HepG2 (cell line): ENCODE results near the gene CAMK1D. TPM values are rescaled to one million over a fixed set of nuclear protein-coding genes. Genes with fewer than 3 reads are reported as not detected.

Source experiments
- ATAC-seq: fragments of 200-7000 bp; cut with Tn5 transposase; 3 replicates; pipeline ENCODE4 v1.9.1; 2020; ENCODE audit warnings: mild to moderate bottlenecking, moderate library complexity
- BruUV-seq: library from RNA; stranded (reverse); fragments of 400-500 nt; replicated peaks from 2 replicates; lab custom pipeline; 2021; lab: Mats Ljungman, UMichigan
- CTCF ChIA-PET: fragments of 300-600 bp; formaldehyde crosslinking; extraction: SDS; loops from one replicate; lab custom pipeline; 2021; ENCODE audit warnings: low total read pairs, inconsistent platforms, low intra/inter-chr PET ratio; lab: Yijun Ruan, JAX
- POLR2A ChIA-PET: fragments of 350-600 bp; sonication (Branson Sonifier 250); formaldehyde crosslinking; loops from one replicate; lab custom pipeline; 2020; ENCODE audit warnings: antibody characterized with exemption, inconsistent platforms; lab: Yijun Ruan, JAX
- DNase-seq: peaks from one replicate; pipeline ENCODE4 v3.0.0-alpha.2; 2015; ENCODE audit warnings: low spot score
- FAIRE-seq: peaks from 3 replicates; lab custom pipeline; 2011; peaks lifted over from hg19 to GRCh38; lab: Jason Lieb, UNC
- H2AFZ ChIP-seq: one replicate; pipeline ENCODE4 v1.6.1; 2011; ENCODE audit warnings: low read length, inconsistent platforms
- H3K27ac ChIP-seq: fragments of 300-600 bp; 3 replicates; pipeline ENCODE4 v1.8.0; 2011; ENCODE audit warnings: mixed run types, mild to moderate bottlenecking, mixed read lengths, low read length, inconsistent platforms; ENCODE audit not compliant: insufficient read depth; ENCODE audit errors: extremely low read length
- H3K27me3 ChIP-seq, 2 experiments: fragments of 200-600 bp in 1 of 2; 2 replicates in 1 of 2; 3 replicates in 1 of 2; pipeline versions ENCODE4 v1.6.0 to v1.8.0; 2011; ENCODE audit warnings: low read length in 2 of 2, mild to moderate bottlenecking in 2 of 2, moderate library complexity in 2 of 2, inconsistent platforms in 1 of 2; ENCODE audit not compliant: insufficient read depth in 2 of 2, control insufficient read depth in 1 of 2
- H3K36me3 ChIP-seq, 2 experiments: fragments of 200-600 bp in 1 of 2; replicated peaks in 1 of 2; 2 replicates in 1 of 2; 3 replicates in 1 of 2; pipeline versions ENCODE4 v1.5.1 to v1.8.0; 2011; ENCODE audit warnings: low read length in 2 of 2, inconsistent platforms in 1 of 2; ENCODE audit not compliant: insufficient read depth in 2 of 2, control insufficient read depth in 1 of 2
- H3K4me1 ChIP-seq: 2 replicates; pipeline ENCODE4 v1.5.1; 2012; ENCODE audit warnings: low read length, inconsistent platforms; ENCODE audit not compliant: insufficient read depth
- H3K4me2 ChIP-seq: 2 replicates; pipeline ENCODE4 v1.6.0; 2011; ENCODE audit warnings: low read depth, low read length, inconsistent platforms
- H3K4me3 ChIP-seq, 3 experiments: fragments of 200-600 bp in 1 of 3; sonication (generic), shearing (Covaris generic) in 1 of 3; replicated peaks in 1 of 3; 2 replicates each; pipeline ENCODE4 v1.5.1; 2011 to 2016; ENCODE audit warnings: low read length in 3 of 3, inconsistent platforms in 2 of 3, low read depth in 2 of 3, mild to moderate bottlenecking in 2 of 3, control low read depth in 1 of 3, mixed read lengths in 1 of 3; ENCODE audit not compliant: insufficient read depth in 1 of 3
- H3K79me2 ChIP-seq: one replicate; pipeline ENCODE4 v1.6.1; 2011; ENCODE audit warnings: low read length, inconsistent platforms; ENCODE audit not compliant: insufficient read depth
- H3K9ac ChIP-seq: 2 replicates; pipeline ENCODE4 v1.6.0; 2011; ENCODE audit warnings: mild to moderate bottlenecking, low read depth, low read length, inconsistent platforms; ENCODE audit not compliant: insufficient read depth
- H3K9me3 ChIP-seq: 2 replicates; pipeline ENCODE4 v1.5.1; 2012; ENCODE audit warnings: mild to moderate bottlenecking, low read length
- H4K20me1 ChIP-seq: 2 replicates; pipeline ENCODE4 v1.6.0; 2011; ENCODE audit warnings: inconsistent platforms, mild to moderate bottlenecking, low read length, moderate library complexity; ENCODE audit not compliant: insufficient read depth
- ATF5 ChIP-seq: sonication (generic); formaldehyde crosslinking; IDR thresholded peaks from 2 replicates; pipeline ENCODE4 v1.4.0; 2020; ENCODE audit warnings: mild to moderate bottlenecking, low read depth, missing genetic modification reagents
- CREM ChIP-seq, 2 experiments: sonication (generic) in 1 of 2; formaldehyde crosslinking in 1 of 2; IDR thresholded peaks; 2 replicates each; pipeline versions ENCODE4 v1.4.0 to v1.6.1; 2016 to 2020; ENCODE audit warnings: antibody characterized with exemption in 1 of 2, mild to moderate bottlenecking in 1 of 2, missing genetic modification reagents in 1 of 2
- HDAC6 ChIP-seq: fragments of 200-600 bp; sonication (generic); IDR thresholded peaks from 2 replicates; pipeline ENCODE4 v1.7.0; 2017; ENCODE audit warnings: mild to moderate bottlenecking, antibody characterized with exemption, low read length, low read depth
- HOXA5 ChIP-seq: sonication (generic); formaldehyde crosslinking; IDR thresholded peaks from 2 replicates; pipeline ENCODE4 v1.4.0; 2020; ENCODE audit warnings: missing genetic modification reagents
- NBN ChIP-seq: fragments of 450-650 bp; conservative IDR thresholded peaks from 2 replicates; pipeline ENCODE4 v1.6.1; 2017
- NCOA1 ChIP-seq: sonication (generic); formaldehyde crosslinking; IDR thresholded peaks from 2 replicates; pipeline ENCODE4 v1.9.0; 2021; ENCODE audit warnings: missing genetic modification reagents
- ZNF234 ChIP-seq: sonication (generic); formaldehyde crosslinking; conservative IDR thresholded peaks from 2 replicates; pipeline ENCODE4 v1.5.1; 2020; ENCODE audit warnings: mild to moderate bottlenecking, missing genetic modification reagents
- ZNF75D ChIP-seq: sonication (generic); formaldehyde crosslinking; IDR thresholded peaks from 2 replicates; pipeline ENCODE4 v1.8.1; 2023; ENCODE audit warnings: missing genetic modification reagents, mild to moderate bottlenecking, borderline replicate concordance
- WGBS: methylation state at CpG from one replicate; pipeline ENCODE4 v1.1.6; 2017; ENCODE audit warnings: low lambda C conversion rate; 5-methylcytosine and 5-hydroxymethylcytosine counted together
- in situ Hi-C: cut with HindIII; loops from 2 replicates; pipeline ENCODE4 v1.10.0; 2017; ENCODE audit warnings: low pct_unique_long_range_greater_than_20kb; ENCODE audit not compliant: extremely low pct_ligation_motif_present
- intact Hi-C: fragments of 100-400 bp; cut with micrococcal nuclease; formaldehyde crosslinking; loops from one replicate; pipeline ENCODE4 v1.10.0; 2022; ENCODE audit not compliant: unreplicated experiment
- polyA plus RNA-seq, 8 experiments: library from polyadenylated mRNA; depleted of rRNA in 3 of 8; stranded (reverse) in 7 of 8; unstranded in 1 of 8; fragments of >200 nt; fragmentation: Illumina TruSeq in 4 of 8; extraction: Trizol in 4 of 8; gene quantifications; 2 replicates each; pipeline versions ENCODE4 v1.2.1 to v1.2.3, GENCODE V29; 2011 to 2016; ENCODE audit warnings: low read depth in 4 of 8, missing spikeins in 1 of 8, mixed read lengths in 1 of 8; ENCODE audit not compliant: insufficient read depth in 1 of 8
- total RNA-seq, 5 experiments: library from RNA; depleted of rRNA; stranded (reverse); fragments of >200 nt; fragmentation: Illumina TruSeq; extraction: Trizol; gene quantifications; 2 replicates each; pipeline ENCODE4 v1.2.3, GENCODE V29; 2016; ENCODE audit warnings: low read depth in 1 of 5
- TF ChIP-seq, protein P1 (sequence below): sonication (generic); formaldehyde crosslinking; IDR thresholded peaks from 2 replicates; pipeline ENCODE4 v1.5.0; 2020; ENCODE audit warnings: missing genetic modification reagents

Gene CAMK1D
- total and polyA plus RNA-seq, 2 of the 13 experiments (the other 11 are each of a cell fraction or from before 2014, with no cell fraction given): under 0.01 TPM; not detected in 1

DNA sequence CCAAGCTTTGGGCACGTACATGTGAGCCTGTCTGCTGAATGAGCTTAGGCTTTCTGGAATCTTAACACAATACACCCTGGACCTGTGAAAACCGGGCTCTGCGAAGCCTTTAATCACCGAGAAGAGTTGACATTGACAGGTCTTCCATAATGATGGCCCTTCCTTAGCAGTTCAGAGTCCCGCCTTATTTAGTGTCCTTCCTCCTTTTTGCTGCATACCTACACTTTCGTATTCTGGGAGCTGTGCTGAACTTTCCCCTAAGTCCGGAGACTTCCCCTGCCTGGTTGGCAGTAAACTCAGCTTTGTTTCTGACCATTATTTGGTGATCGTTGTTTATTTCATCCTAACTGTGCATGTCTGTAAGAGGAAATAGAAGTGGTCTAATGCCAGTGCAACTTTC is 212.0 kb downstream of the CAMK1D start:
- intact Hi-C loops: loop anchor here (1.0 kb wide), 1 partner anchor 36 kb away; no protein-coding TSS in a partner anchor
- CTCF ChIA-PET: no interaction called here
- Histone ChIP-seq H3K4me1 (no peaks in the 10 kb centered on the region), H3K4me2 (no peak overlapping the region), H3K4me3 (no peak overlapping the region), H4K20me1 (no peaks in the 10 kb centered on the region), H2AFZ (no peak overlapping the region), H3K36me3 (no peaks in the 10 kb centered on the region), H3K79me2 (no peaks in the 10 kb centered on the region), H3K27ac (no peak overlapping the region), H3K9ac (no peak overlapping the region), H3K9me3 (no peaks in the 10 kb centered on the region), H3K27me3 (peaks cover 0 to 19% of the 10 kb centered on the region in 2 experiments; a peak in 1 of 5 replicates)
- ATAC-seq: no peak
- in situ Hi-C loops: no loop called here
- TF ChIP-seq CREM (IDR thresholded peaks at IDR 0.05) (no peak), CREM (CRISPR knock-in tag; IDR thresholded peaks at IDR 0.05) (no peak), ZNF234 (CRISPR knock-in tag) (no peak), ZNF75D (no peak), ATF5 (CRISPR knock-in tag) (no peak), HOXA5 (CRISPR knock-in tag) (no peak), NCOA1 (CRISPR knock-in tag) (no peak), NBN (no peak), HDAC6 (no peak)
- TF ChIP-seq, protein P1, sequence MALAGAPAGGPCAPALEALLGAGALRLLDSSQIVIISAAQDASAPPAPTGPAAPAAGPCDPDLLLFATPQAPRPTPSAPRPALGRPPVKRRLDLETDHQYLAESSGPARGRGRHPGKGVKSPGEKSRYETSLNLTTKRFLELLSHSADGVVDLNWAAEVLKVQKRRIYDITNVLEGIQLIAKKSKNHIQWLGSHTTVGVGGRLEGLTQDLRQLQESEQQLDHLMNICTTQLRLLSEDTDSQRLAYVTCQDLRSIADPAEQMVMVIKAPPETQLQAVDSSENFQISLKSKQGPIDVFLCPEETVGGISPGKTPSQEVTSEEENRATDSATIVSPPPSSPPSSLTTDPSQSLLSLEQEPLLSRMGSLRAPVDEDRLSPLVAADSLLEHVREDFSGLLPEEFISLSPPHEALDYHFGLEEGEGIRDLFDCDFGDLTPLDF (CRISPR knock-in tag): no peak
- 29% methylated on average over 8 of the region's 8 CpGs for WGBS
- no TSS peak for BruUV-seq
- FAIRE-seq: no peak
- POLR2A ChIA-PET: no interaction called here
- no peak for DNase-seq
